Measurements from ENCODE around the gene TRA2A.

TRA2A gene

DNA sequence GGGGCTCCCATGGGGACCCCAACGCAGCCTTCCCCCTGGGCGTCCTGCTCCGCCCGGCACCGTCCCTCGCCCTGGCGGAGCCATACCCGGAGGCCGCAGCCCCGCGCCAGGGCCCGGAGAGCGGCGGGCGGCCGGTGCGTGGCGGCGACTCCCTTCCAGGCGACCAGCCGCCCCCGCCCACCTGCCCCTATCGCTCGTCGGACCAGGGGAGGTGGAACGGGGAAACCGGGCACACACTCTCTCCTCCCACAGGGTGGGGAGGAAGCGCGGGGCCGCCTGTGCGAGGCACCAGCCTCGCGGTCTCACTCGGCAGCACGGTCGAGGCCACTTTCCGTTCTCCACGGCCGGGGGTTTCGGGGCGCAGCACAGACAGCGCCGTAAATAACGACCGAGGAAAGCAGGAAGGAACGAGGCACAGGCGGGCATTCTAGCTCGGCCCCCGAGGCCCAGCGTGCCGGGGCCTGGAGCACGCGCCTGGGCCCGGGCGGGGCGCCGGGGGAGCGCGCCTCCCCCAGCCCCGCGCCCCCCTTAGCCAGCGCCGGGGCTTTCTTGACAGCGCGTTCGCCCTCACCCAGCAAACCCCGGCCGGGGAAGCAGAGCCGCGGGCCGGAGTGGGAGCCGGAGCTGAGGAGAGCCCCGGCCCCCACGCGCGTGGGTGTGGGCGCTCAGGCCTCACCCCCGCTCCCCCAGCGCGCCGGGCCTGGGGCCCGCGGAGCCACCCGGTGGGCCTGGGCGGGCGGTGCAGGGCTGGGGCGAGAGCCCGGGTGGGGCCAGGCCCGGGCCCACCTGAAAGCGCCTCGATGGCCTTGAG lies 62.4 kb downstream of the TRA2A start:
- Histone ChIP-seq H3K9ac (ENCODE audit: low read depth, low read length) (peak overlapping the region; percentile 85), H3K9me3 (ENCODE audit: insufficient read depth, low read depth, low read length) (no peaks in the 10 kb centered on the region), H3K4me3 (ENCODE audit: low read length) (peak overlapping the region; percentile 84), H3K4me1 (ENCODE audit: insufficient read depth, low read length) (peaks cover 30% of the 10 kb centered on the region), H3K36me3 (ENCODE audit: insufficient read depth, low read length) (no peaks in the 10 kb centered on the region), H3K27ac (ENCODE audit: low read depth, low read length) (peak overlapping the region; percentile 96), H3K27me3 (ENCODE audit: insufficient read depth, low read length) (no peaks in the 10 kb centered on the region)
- 1% methylated on average over 91 of the region's 91 CpGs for WGBS

DNA sequence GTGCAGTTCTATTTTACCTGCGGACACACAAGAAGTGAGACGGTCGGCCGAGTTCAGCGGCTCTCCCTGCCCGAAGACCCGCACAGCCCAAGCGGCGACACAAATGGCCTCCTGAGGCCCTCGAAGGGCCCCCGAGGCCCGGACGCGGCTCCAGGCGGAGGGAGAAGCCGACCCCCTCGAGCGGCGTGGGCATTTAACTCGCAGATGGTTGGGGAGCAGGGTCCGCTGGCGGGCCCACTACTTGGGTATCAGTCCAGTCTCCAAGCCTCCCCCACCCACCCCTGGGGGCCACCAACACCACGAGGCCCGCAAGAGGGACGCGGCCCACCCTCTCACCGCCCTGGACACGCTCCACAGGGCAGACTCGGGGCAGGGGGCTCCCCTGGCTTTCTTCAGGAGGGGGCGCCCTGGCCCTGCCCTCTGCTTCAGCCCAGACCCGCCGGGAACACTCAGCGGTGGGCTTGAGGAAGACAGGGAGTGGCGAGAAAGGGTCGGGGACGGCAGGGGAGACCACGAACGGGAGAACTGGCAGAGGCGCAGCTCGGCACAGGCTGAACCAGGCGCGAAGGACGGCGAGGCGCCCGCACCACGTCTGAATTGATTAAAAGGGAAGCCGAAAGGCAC lies 63.1 kb downstream of the TRA2A start:
- Histone ChIP-seq H3K27ac (ENCODE audit: low read depth, low read length) (peak overlapping the region; percentile 96), H3K4me1 (ENCODE audit: insufficient read depth, low read length) (peaks cover 38% of the 10 kb centered on the region), H3K9ac (ENCODE audit: low read depth, low read length) (peak overlapping the region; percentile 85), H3K27me3 (ENCODE audit: insufficient read depth, low read length) (no peaks in the 10 kb centered on the region), H3K9me3 (ENCODE audit: insufficient read depth, low read depth, low read length) (no peaks in the 10 kb centered on the region), H3K36me3 (ENCODE audit: insufficient read depth, low read length) (no peaks in the 10 kb centered on the region), H3K4me3 (ENCODE audit: low read length) (peak overlapping the region; percentile 84)
- WGBS, result under 1% methylated on average over 48 of the region's 48 CpGs

DNA sequence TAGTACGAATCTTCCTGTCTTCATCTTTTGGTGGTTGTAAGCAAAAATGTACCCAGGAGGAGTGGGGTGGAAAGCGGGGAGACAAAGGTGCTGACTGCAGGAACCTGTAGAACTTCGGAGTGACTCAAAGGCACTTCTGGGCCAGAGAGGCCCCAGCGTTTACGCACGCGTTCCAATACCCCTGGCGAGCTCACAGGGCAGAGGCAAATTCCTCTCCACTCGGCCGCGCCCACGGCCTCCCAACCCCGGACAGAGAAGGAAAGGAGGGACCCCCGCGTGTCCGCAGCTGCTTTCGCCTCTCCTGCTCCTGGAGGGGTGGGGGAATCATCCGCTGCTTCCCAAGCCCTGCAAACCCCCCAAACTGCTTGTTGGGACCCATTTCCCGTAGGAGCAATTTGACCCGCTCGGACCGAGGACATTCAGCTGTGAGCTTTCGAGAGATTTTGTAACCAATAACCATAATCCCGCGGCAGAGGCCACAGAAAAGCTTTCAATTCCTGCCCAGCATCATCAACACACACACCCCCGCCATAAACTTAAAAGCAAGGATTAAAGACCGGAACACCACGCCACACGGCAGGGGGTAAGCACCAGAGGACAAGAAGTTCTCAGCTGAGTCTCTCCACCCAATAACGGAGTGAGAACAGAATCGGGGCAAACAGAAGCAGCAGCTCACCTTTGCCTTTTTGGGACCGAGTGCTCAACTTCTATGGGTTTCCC lies 63.8 kb downstream of the TRA2A start:
- no peaks in the 10 kb centered on the region for H3K9me3 ChIP-seq (ENCODE audit: insufficient read depth, low read depth, low read length)
- peak overlapping the region; percentile 84 for H3K4me3 ChIP-seq (ENCODE audit: low read length)
- H3K4me1 ChIP-seq (ENCODE audit: insufficient read depth, low read length), result peaks cover 39% of the 10 kb centered on the region
- no peaks in the 10 kb centered on the region for H3K27me3 ChIP-seq (ENCODE audit: insufficient read depth, low read length)
- H3K27ac ChIP-seq (ENCODE audit: low read depth, low read length), result peak overlapping the region; percentile 96
- H3K36me3 ChIP-seq (ENCODE audit: insufficient read depth, low read length), result no peaks in the 10 kb centered on the region
- under 1% methylated on average over 32 of the region's 32 CpGs for WGBS
- peak overlapping the region; percentile 85 for H3K9ac ChIP-seq (ENCODE audit: low read depth, low read length)

DNA sequence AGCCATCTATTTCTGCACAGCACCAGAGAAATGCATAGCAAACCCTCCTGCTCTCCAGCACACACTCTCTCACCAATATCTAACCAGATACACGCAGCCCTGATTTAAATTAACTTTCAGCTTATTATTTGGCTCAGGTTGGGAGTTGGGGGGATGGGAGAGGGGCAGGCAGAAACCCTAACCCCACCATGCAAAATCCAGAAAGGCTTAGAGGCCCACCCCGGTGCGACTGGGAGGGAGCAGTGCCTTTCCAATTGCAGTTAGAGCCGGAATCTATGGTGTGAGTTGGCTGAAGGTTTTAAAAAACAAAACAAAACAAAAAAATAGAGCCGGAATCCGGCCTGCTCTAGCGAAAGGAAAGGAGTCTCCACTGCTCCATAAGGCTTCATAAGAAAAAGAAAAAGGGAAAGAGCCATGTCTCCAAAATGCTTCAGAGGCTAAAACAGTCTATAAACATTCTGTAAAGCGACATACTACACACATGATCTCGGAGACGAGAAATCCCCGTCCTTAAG lies 64.4 kb downstream of the TRA2A start:
- Histone ChIP-seq H3K4me1 (ENCODE audit: insufficient read depth, low read length) (peaks cover 38% of the 10 kb centered on the region), H3K4me3 (ENCODE audit: low read length) (peak overlapping the region; percentile 84), H3K9me3 (ENCODE audit: insufficient read depth, low read depth, low read length) (no peaks in the 10 kb centered on the region), H3K9ac (ENCODE audit: low read depth, low read length) (peak overlapping the region; percentile 85), H3K27ac (ENCODE audit: low read depth, low read length) (peak overlapping the region; percentile 93; the same call in 1 of the 2 replicates), H3K27me3 (ENCODE audit: insufficient read depth, low read length) (no peaks in the 10 kb centered on the region), H3K36me3 (ENCODE audit: insufficient read depth, low read length) (no peaks in the 10 kb centered on the region)
- 0% methylated on average over 10 of the region's 11 CpGs for WGBS

DNA sequence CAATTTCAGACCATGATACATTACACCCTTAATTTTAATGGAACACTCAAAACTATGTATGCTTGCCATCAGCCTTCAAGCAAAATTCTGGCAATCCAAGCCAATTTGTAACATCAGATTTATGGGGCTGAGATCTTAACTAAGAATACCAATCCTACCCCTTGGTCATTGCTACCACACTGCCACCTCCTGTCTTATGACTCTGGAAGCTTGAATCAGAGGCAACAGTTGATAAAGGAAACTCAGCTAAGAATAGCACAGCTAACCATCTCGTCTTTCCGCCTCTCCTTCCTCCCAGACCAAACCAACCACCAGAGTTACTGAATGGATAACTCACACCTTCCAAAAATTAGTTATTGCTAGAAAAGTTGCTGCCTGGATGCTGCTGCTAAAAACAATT lies 68.9 kb downstream of the TRA2A start:
- H3K4me3 ChIP-seq (ENCODE audit: low read length), result peak overlapping the region; percentile 84; the same call in 1 of the 2 replicates
- H3K9ac ChIP-seq (ENCODE audit: low read depth, low read length), result no peak overlapping the region
- H3K36me3 ChIP-seq (ENCODE audit: insufficient read depth, low read length), result peaks cover 29% of the 10 kb centered on the region
- H3K27me3 ChIP-seq (ENCODE audit: insufficient read depth, low read length), result no peaks in the 10 kb centered on the region
- WGBS, result 78% methylated on average over 2 of the region's 2 CpGs
- no peaks in the 10 kb centered on the region for H3K9me3 ChIP-seq (ENCODE audit: insufficient read depth, low read depth, low read length)
- H3K27ac ChIP-seq (ENCODE audit: low read depth, low read length), result no peak overlapping the region
- H3K4me1 ChIP-seq (ENCODE audit: insufficient read depth, low read length), result peaks cover 41% of the 10 kb centered on the region

DNA sequence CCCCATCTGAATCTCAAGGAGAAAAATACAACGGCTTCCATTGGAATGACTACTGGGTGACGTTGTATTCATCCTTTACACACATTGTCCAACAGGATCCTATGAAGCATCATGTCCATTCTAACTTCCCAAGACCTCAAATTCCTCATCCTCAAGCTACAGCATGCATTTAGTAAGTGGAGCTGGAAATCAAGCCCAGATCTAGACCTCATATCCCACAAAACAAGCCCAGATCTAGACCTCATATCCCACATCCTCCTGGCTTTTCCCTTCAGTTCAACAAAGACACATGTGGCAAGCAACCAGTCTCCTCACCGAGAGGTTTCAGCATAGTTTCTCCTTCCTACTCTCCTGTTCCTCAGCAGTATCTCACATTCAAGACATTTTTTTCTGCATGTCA lies 73.7 kb downstream of the TRA2A start:
- no peak overlapping the region for H3K4me3 ChIP-seq (ENCODE audit: low read length)
- H3K36me3 ChIP-seq (ENCODE audit: insufficient read depth, low read length), result peaks cover 46% of the 10 kb centered on the region
- H3K9me3 ChIP-seq (ENCODE audit: insufficient read depth, low read depth, low read length), result no peaks in the 10 kb centered on the region
- no peak overlapping the region for H3K27ac ChIP-seq (ENCODE audit: low read depth, low read length)
- no peak overlapping the region for H3K9ac ChIP-seq (ENCODE audit: low read depth, low read length)
- H3K27me3 ChIP-seq (ENCODE audit: insufficient read depth, low read length), result no peaks in the 10 kb centered on the region
- WGBS, result 94% methylated on average over 3 of the region's 3 CpGs
- H3K4me1 ChIP-seq (ENCODE audit: insufficient read depth, low read length), result peaks cover 43% of the 10 kb centered on the region

DNA sequence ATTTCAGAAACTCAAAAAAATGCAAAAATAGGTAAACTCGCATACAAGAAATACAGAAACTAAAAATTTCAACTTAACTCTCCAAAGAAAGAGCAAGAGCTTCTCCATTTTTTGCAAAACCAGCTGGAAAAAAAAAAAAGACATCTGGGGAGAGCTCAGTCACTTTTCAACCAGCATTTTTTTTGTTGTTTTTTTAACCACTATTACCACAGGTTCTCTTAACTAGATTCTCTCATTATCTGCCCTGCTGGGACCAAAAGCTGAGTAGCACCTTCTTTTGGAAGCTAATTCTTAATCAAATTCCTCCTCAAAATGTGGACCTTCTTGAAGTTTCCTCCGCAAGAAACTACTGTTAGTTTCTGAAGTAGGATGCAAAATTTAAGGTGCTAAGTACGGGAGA lies 75.7 kb downstream of the TRA2A start:
- Histone ChIP-seq H3K36me3 (ENCODE audit: insufficient read depth, low read length) (peaks cover 35% of the 10 kb centered on the region), H3K4me1 (ENCODE audit: insufficient read depth, low read length) (peaks cover 36% of the 10 kb centered on the region), H3K4me3 (ENCODE audit: low read length) (no peak overlapping the region), H3K27me3 (ENCODE audit: insufficient read depth, low read length) (no peaks in the 10 kb centered on the region), H3K9me3 (ENCODE audit: insufficient read depth, low read depth, low read length) (no peaks in the 10 kb centered on the region), H3K27ac (ENCODE audit: low read depth, low read length) (peak overlapping the region; percentile 25; the same call in 1 of the 2 replicates), H3K9ac (ENCODE audit: low read depth, low read length) (no peak overlapping the region)
- WGBS, result 96% methylated on average over 3 of the region's 3 CpGs

DNA sequence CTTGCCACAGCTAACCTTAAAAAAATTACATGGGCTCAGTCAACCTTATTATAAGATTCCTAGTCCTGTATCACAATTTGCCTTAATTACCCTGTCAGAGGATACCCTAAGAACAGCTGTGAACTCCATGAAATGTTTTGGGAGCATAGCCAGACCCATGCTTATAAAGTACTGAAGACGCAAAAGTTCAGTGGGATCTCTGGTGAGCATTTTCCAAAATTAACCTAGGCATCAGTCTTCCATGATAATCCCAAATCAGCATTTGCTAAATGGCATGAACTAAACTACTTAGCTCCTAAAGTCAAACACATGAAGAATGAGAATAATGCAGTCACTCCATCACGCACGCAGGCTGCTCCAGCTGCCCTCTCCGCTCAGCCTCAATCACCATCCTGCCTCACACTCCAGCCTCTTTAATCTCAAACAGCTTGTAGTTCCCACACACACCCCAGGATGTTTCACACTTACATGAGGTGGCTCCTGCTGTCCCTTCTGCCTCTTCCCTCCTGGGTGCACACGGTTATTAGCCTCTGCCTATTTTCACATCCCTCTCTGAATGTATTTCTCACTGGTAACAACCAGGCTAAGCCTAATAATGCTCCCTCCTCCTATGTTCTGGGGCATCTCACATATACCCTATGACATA lies 76.8 kb downstream of the TRA2A start:
- WGBS, result 83% methylated on average over 5 of the region's 5 CpGs
- Histone ChIP-seq H3K36me3 (ENCODE audit: insufficient read depth, low read length) (peaks cover 27% of the 10 kb centered on the region), H3K4me1 (ENCODE audit: insufficient read depth, low read length) (peaks cover 35% of the 10 kb centered on the region), H3K9ac (ENCODE audit: low read depth, low read length) (no peak overlapping the region), H3K9me3 (ENCODE audit: insufficient read depth, low read depth, low read length) (no peaks in the 10 kb centered on the region), H3K27ac (ENCODE audit: low read depth, low read length) (peak overlapping the region; percentile 23; the same call in 1 of the 2 replicates), H3K27me3 (ENCODE audit: insufficient read depth, low read length) (no peaks in the 10 kb centered on the region), H3K4me3 (ENCODE audit: low read length) (no peak overlapping the region)

Measured in HUES64 (cell line).